HG03354 (cell line): ENCODE results near the gene RABEP2.
"Not testable (repeated sequence)": the region's sequence is repeated elsewhere in the genome, so short reads cannot be mapped to it uniquely, and the experiment has no call there.

Experiments
- ATAC-seq: cut with Tn5 transposase; IDR thresholded peaks from one replicate; pipeline ENCODE4 v1.9.1; 2021; ENCODE audit warnings: mild to moderate bottlenecking; ENCODE audit not compliant: unreplicated experiment, poor library complexity, severe bottlenecking

The RABEP2 gene

DNA sequence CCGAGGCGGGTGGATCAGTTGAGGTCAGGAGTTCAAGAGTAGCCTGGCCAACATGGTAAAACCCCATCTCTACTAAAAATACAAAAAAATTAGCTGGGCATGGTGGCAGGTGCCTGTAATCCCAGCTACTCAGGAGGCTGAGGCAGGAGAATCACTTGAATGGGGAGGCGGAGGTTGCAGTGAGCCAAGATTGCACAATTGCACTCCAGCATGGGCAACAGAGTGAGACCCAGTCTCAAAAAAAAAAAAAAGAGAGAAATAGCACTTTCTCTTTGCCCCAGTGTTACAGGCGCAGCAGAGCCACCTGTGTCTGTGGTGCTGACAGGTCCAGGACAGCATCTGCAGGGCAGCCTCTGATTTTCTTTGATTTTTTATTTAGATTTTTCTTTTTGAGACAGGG is 43.5 kb downstream of the RABEP2 start:
- not testable (repeated sequence) for ATAC-seq

- no peak for ATAC-seq
Measured at GRCh38 chr16:28880955-28881354, 44.1 kb downstream of the RABEP2 start.

DNA sequence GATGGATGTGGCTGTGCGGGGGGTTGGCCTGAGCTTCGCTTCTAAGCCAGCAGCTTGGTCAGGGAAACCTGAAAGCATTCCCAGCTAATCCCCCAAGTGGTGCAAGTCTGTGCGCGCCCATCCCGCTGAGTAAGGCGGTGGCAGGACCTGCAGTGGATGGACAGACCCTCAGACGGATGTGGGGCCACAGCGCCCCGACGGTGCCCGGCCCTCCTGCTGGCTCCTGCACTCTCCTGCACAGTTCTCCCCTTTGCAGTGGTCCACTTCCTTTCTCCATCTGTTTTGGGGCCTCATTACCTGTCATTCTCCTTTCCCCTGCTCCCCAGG is 44.5 kb downstream of the RABEP2 start:
- ATAC-seq = no peak

- ATAC-seq = peak; percentile 86
Measured at GRCh38 chr16:28879841-28880588, 45.0 kb downstream of the RABEP2 start.

GRCh38 chr16:28879261-28879840 is 45.7 kb downstream of the RABEP2 start:
- ATAC-seq = peak; percentile 46

DNA sequence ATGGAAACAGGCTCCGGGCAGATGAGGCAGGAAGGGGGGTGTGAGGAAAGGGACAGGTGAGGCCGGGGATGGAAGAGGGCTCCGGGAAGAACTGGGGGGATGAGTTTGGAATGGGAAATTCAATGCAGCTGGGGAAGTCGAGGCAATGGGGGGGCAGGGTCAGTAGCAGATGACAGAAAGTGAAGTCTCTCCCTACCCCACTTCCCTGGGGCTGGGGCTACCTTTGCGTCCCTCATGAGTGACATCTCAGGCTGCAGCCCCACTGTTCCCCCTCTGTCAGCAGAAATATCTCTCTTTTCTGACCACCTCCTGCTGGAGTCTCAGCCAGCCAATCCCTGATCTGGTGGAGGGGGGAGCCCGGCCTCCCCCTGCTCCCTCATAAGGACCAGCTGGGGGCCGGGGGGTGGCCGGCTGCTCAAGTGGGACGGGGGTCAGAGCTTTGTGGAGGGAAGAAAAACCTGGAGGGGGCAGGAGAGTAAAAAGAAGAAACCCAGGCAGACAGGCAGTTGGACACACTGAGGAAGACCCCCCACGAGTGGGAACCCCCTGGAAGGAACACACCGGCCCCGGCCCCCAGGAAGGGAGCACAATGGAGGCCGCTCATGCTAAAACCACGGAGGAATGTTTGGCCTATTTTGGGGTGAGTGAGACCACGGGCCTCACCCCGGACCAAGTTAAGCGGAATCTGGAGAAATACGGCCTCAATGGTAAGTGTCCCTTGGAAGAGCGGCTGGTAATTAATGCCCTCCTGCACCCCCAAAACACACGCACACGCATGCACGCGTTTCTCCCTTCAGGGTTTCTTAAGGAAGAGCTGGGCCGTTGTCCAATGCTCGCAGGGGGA is 46.7 kb downstream of the RABEP2 start, which contains the start of gene ATP2A1:
TSS of gene ATP2A1 (plus strand) at position 406 of the 844 bp plus-strand sequence. CDS start at position 590, 184 bp downstream.
- no peak for ATAC-seq

- ATAC-seq = no peak
Measured at GRCh38 chr16:28877655-28878000, 47.4 kb downstream of the RABEP2 start.

- ATAC-seq = no peak
Measured at GRCh38 chr16:28876973-28877654, 47.9 kb downstream of the RABEP2 start.

GRCh38 chr16:28876019-28876659 is 48.9 kb downstream of the RABEP2 start:
- ATAC-seq = no peak

GRCh38 chr16:28875134-28876018 is 49.7 kb downstream of the RABEP2 start:
- no peak for ATAC-seq

DNA sequence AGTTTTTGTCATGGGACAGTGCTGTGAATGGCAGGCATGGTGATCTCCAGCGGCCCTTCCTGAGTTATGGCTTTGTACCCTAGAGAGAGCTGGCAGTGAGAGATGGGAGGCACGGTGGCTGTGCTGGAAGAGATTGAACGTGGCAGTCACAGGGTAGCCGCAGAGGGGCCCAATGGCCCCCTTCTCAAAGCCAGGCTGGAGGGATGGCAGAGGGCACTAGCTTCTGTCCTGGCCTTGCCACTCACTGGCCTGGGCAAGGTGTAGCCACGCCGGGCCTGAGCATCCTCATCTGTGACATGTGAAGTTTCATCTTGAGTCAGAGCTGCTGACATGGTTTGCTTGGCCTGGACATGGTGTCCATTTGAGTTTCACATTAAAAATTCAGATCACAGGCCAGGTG is 50.6 kb downstream of the RABEP2 start:
- no peak for ATAC-seq

DNA sequence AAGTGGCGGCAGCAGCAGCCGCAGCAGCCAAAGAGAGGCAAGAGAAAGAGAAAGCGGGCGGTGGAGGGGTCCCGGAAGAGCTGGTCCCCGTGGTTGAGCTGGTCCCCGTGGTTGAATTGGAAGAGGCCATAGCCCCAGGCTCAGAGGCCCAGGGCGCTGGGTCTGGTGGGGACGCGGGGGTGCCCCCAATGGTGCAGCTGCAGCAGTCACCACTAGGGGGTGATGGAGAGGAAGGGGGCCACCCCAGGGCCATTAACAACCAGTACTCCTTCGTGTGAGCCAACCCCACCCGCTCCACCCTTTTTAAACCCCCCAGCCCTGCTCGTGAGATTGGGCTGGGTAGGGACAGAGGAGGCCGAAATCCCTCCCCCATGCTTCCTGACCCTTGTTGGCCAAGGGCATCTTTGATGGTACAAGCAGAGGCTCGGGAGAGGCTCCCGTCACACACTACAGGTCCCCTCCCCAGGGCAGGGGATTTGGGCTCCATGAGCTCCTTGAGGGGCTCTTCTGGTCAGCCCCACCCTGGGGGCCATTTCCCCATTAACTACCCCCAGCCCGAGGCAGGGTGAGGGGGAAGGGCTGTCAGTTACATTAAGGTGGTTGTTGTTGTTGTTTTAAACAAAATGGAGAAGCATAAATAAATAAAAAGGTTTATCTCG is 51.4 kb downstream of the RABEP2 start:
- ATAC-seq = no peak

GRCh38 chr16:28872952-28873351 is 52.1 kb downstream of the RABEP2 start:
- no peak for ATAC-seq

DNA sequence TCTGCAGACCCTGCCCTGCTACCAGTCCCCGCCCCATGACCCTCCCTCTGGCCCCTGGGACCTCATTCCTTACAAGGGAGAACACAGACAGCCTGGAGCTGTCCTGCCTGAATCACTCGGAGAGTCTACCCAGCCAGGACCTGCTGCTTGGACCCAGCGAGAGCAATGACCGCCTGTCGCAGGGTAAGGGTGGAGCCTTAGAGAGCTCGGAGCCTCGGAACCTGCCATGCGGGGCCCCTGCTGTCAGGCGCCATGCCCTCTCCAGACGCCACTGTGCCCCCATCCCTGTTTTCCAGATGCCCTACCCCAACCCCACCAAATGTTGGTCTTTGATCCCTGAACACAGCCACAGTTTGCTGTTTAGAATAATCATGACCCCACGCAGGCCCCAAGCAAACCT is 55.8 kb downstream of the RABEP2 start:
- ATAC-seq = no peak

- not testable (repeated sequence) for ATAC-seq
Measured at GRCh38 chr16:28867646-28868045, 57.4 kb downstream of the RABEP2 start.

DNA sequence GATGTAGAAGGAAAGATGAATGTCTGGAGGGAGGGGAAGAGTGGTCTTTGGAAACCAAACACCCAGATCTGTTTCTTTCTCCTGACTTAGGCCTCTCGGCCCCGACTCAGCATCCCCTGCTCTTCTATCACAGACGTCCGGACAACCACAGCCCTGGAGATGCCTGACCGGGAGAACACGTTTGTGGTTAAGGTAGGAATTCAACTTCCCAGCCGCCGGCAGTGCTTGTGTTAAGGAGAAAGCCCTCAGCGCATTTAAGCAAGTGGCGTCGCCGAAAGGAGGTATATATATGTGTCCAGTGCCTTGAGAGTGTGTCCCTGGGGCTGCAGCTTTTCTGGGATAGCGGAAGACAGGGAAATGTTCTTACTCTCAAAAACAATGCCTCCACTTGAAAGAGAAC is 57.8 kb downstream of the RABEP2 start:
- no peak for ATAC-seq

DNA sequence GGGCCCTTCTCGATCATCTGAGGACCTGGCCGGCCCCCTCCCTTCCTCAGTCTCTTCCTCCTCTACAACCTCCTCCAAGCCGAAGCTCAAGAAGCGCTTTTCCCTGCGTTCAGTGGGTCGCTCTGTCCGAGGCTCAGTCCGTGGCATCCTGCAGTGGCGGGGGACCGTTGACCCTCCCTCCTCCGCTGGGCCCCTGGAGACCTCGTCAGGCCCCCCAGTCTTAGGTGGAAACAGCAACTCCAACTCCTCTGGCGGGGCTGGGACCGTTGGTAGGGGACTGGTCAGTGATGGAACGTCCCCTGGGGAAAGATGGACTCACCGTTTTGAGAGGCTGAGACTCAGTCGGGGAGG is 58.6 kb downstream of the RABEP2 start:
- no peak for ATAC-seq

GRCh38 chr16:28865722-28866453 is 59.1 kb downstream of the RABEP2 start:
- ATAC-seq = no peak
